GM12874 (cell line): ENCODE data around the gene SLC38A6.

Experiments
- CTCF ChIP-seq: IDR thresholded peaks from 2 replicates; pipeline ENCODE4 v1.5.1; 2011; ENCODE audit warnings: low read depth, mild to moderate bottlenecking, control low read depth, low read length, moderate library complexity; ENCODE audit not compliant: insufficient read depth

SLC38A6 gene

GRCh38 chr14:60951776-60952435 is 29.1 kb upstream of the SLC38A6 start:
- TF ChIP-seq CTCF: no peak

- TF ChIP-seq CTCF: no peak
Observed at GRCh38 chr14:60956202-60956601, 24.8 kb upstream of the SLC38A6 start.

GRCh38 chr14:60956632-60957031 is 24.4 kb upstream of the SLC38A6 start:
- TF ChIP-seq CTCF: no peak

- no peak for TF ChIP-seq CTCF
Observed at GRCh38 chr14:60958146-60958545, 22.9 kb upstream of the SLC38A6 start.

GRCh38 chr14:60963761-60964160 is 17.3 kb upstream of the SLC38A6 start:
- TF ChIP-seq CTCF: no peak

- TF ChIP-seq CTCF: no peak
Observed at GRCh38 chr14:60964904-60965303, 16.1 kb upstream of the SLC38A6 start.

GRCh38 chr14:60965402-60965801 is 15.6 kb upstream of the SLC38A6 start:
- TF ChIP-seq CTCF: no peak

- TF ChIP-seq CTCF: no peak
Observed at GRCh38 chr14:60968099-60968498, 12.9 kb upstream of the SLC38A6 start.
